Esophagus muscularis mucosa (tissue), 4 donors: Measurements from ENCODE around the gene MDGA2.

Experiments used
- EP300 ChIP-seq: sonication (generic); formaldehyde crosslinking; IDR thresholded peaks from one replicate; pipeline ENCODE4 v1.6.1; 2017; ENCODE audit warnings: antibody characterized with exemption
- POLR2A ChIP-seq: fragments of 450-650 bp; IDR thresholded peaks from one replicate; pipeline ENCODE4 v1.6.1; 2017; ENCODE audit warnings: antibody characterized with exemption, moderate library complexity, mild to moderate bottlenecking, low read depth
- TF ChIP-seq, protein P1 (sequence below), 3 experiments: fragments of 200-600 bp in 2 of 3; fragments of 450-650 bp in 1 of 3; sonication (generic) in 2 of 3; IDR thresholded peaks; one replicate each; pipeline ENCODE4 v1.5.1; 2017 to 2019; ENCODE audit warnings: antibody characterized with exemption in 3 of 3, mild to moderate bottlenecking in 2 of 3, moderate library complexity in 1 of 3

DNA sequence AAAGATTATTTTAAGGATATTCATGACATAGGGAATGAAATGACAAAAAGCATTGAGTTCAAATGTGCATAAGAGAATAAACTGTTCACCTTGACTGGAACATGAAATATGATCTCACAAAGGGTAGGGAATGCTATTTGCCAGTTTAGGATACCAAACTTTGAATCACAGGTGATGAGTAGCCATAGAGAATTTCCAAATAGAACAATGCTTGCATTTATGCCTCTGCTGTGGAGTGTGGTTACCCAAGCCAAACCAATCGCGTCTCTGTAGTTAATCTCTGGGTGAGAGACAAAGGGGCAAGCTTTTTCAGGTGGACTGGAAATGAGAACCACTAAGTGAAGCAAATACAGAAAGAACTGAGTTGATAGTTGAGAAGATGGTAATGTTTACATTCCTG is 652.7 kb downstream of the MDGA2 start:
- TF ChIP-seq, protein P1, sequence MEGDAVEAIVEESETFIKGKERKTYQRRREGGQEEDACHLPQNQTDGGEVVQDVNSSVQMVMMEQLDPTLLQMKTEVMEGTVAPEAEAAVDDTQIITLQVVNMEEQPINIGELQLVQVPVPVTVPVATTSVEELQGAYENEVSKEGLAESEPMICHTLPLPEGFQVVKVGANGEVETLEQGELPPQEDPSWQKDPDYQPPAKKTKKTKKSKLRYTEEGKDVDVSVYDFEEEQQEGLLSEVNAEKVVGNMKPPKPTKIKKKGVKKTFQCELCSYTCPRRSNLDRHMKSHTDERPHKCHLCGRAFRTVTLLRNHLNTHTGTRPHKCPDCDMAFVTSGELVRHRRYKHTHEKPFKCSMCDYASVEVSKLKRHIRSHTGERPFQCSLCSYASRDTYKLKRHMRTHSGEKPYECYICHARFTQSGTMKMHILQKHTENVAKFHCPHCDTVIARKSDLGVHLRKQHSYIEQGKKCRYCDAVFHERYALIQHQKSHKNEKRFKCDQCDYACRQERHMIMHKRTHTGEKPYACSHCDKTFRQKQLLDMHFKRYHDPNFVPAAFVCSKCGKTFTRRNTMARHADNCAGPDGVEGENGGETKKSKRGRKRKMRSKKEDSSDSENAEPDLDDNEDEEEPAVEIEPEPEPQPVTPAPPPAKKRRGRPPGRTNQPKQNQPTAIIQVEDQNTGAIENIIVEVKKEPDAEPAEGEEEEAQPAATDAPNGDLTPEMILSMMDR (IDR thresholded peaks at IDR 0.05): no peak
- no peak for TF ChIP-seq POLR2A
- no peak for TF ChIP-seq EP300
